ENCODE measurements around the gene FERMT1. TPM values are rescaled to one million over a fixed set of nuclear protein-coding genes. Genes with fewer than 3 reads are reported as not detected.

The FERMT1 gene
- total RNA-seq, 1 experiment from 2014 or later = 0.95 TPM

- ChIA-PET CTCF (no interaction called here), POLR2A (no interaction called here)
- Histone ChIP-seq H3K27ac (ENCODE audit: low read length) (no peak overlapping the region), H3K4me3 (ENCODE audit: low read depth in 2 of 2, low read length in 2 of 2) (no peak overlapping the region), H3K4me1 (ENCODE audit: control insufficient read depth, insufficient read depth, low read length) (peaks cover 6% of the 10 kb centered on the region; the same call in 1 of the 2 replicates), H3K27me3 (ENCODE audit: control insufficient read depth, insufficient read depth, low read length) (0 out of 2 replicates have a peak, but pooled peaks cover 3% of the 10 kb centered on the region), H3K36me3 (ENCODE audit: control insufficient read depth, insufficient read depth, low read length) (no peaks in the 10 kb centered on the region), H3K9me3 (ENCODE audit: control insufficient read depth, insufficient read depth, low read depth, low read length) (no peaks in the 10 kb centered on the region)
- DNase-seq (ENCODE audit: low read depth, low spot score) = no peak
- no peak for ATAC-seq
- TF ChIP-seq, protein P1, sequence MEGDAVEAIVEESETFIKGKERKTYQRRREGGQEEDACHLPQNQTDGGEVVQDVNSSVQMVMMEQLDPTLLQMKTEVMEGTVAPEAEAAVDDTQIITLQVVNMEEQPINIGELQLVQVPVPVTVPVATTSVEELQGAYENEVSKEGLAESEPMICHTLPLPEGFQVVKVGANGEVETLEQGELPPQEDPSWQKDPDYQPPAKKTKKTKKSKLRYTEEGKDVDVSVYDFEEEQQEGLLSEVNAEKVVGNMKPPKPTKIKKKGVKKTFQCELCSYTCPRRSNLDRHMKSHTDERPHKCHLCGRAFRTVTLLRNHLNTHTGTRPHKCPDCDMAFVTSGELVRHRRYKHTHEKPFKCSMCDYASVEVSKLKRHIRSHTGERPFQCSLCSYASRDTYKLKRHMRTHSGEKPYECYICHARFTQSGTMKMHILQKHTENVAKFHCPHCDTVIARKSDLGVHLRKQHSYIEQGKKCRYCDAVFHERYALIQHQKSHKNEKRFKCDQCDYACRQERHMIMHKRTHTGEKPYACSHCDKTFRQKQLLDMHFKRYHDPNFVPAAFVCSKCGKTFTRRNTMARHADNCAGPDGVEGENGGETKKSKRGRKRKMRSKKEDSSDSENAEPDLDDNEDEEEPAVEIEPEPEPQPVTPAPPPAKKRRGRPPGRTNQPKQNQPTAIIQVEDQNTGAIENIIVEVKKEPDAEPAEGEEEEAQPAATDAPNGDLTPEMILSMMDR (IDR thresholded peaks at IDR 0.05) = no peak
- TF ChIP-seq POLR2AphosphoS5 (IDR thresholded peaks at IDR 0.05; ENCODE audit: low read depth, low read length) = no peak
- TF ChIP-seq TCF7L2 (IDR thresholded peaks at IDR 0.05; ENCODE audit: low read depth, low read length) = no peak
- TF ChIP-seq, protein P2, sequence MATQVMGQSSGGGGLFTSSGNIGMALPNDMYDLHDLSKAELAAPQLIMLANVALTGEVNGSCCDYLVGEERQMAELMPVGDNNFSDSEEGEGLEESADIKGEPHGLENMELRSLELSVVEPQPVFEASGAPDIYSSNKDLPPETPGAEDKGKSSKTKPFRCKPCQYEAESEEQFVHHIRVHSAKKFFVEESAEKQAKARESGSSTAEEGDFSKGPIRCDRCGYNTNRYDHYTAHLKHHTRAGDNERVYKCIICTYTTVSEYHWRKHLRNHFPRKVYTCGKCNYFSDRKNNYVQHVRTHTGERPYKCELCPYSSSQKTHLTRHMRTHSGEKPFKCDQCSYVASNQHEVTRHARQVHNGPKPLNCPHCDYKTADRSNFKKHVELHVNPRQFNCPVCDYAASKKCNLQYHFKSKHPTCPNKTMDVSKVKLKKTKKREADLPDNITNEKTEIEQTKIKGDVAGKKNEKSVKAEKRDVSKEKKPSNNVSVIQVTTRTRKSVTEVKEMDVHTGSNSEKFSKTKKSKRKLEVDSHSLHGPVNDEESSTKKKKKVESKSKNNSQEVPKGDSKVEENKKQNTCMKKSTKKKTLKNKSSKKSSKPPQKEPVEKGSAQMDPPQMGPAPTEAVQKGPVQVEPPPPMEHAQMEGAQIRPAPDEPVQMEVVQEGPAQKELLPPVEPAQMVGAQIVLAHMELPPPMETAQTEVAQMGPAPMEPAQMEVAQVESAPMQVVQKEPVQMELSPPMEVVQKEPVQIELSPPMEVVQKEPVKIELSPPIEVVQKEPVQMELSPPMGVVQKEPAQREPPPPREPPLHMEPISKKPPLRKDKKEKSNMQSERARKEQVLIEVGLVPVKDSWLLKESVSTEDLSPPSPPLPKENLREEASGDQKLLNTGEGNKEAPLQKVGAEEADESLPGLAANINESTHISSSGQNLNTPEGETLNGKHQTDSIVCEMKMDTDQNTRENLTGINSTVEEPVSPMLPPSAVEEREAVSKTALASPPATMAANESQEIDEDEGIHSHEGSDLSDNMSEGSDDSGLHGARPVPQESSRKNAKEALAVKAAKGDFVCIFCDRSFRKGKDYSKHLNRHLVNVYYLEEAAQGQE (IDR thresholded peaks at IDR 0.05; ENCODE audit: insufficient read depth in 1 of 2, low read depth in 2 of 2, low read length in 1 of 2) = no peak
- no peak for TF ChIP-seq SIN3A (IDR thresholded peaks at IDR 0.05; ENCODE audit: borderline replicate concordance, insufficient read depth, low read depth, low read length)
- intact Hi-C loops (cut with micrococcal nuclease; ENCODE audit: unreplicated experiment) = no loop called here
- in situ Hi-C loops (cut with HindIII; ENCODE audit: low pct_unique_long_range_greater_than_20kb, low sequenced_read_pairs) = no loop called here
- BruUV-seq (replicated peaks) = no TSS peak
Observed at GRCh38 chr20:6058684-6059295, 64.0 kb downstream of the FERMT1 start.

DNA sequence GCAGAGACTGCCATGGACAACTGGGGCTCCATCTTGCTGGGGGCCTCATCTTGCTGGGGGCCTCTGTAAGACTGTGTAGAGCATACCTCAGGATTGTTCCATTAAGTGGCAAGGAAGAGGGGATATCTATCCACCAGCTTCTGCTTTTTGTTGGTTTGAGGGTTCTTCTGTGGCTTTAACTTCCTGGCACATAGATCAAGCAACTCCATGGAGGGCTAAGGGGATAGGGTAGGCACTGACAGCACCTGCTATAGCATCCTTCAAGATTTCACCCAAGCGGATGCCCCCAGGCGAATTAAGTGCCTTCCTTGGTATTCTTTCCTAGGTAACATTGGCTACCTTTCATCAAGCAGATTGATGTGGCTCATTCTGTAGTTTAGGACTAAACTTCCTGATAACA lies 65.1 kb downstream of the FERMT1 start:
- Histone ChIP-seq H3K9me3 (ENCODE audit: control insufficient read depth, insufficient read depth, low read depth, low read length) (no peaks in the 10 kb centered on the region), H3K4me1 (ENCODE audit: control insufficient read depth, insufficient read depth, low read length) (peaks cover 10% of the 10 kb centered on the region; the same call in 1 of the 2 replicates), H3K27me3 (ENCODE audit: control insufficient read depth, insufficient read depth, low read length) (0 out of 2 replicates have a peak, but pooled peaks cover 3% of the 10 kb centered on the region), H3K36me3 (ENCODE audit: control insufficient read depth, insufficient read depth, low read length) (no peaks in the 10 kb centered on the region), H3K27ac (ENCODE audit: low read length) (no peak overlapping the region), H3K4me3 (ENCODE audit: low read depth in 2 of 2, low read length in 2 of 2) (no peak overlapping the region)
- POLR2A ChIA-PET = no interaction called here
- no TSS peak for BruUV-seq (replicated peaks)
- in situ Hi-C loops (cut with HindIII; ENCODE audit: low pct_unique_long_range_greater_than_20kb, low sequenced_read_pairs) = no loop called here
- TF ChIP-seq, protein P1 (IDR thresholded peaks at IDR 0.05) = no peak
- TF ChIP-seq SIN3A (IDR thresholded peaks at IDR 0.05; ENCODE audit: borderline replicate concordance, insufficient read depth, low read depth, low read length) (no peak), POLR2AphosphoS5 (IDR thresholded peaks at IDR 0.05; ENCODE audit: low read depth, low read length) (no peak), TCF7L2 (IDR thresholded peaks at IDR 0.05; ENCODE audit: low read depth, low read length) (no peak)
- TF ChIP-seq, protein P2 (IDR thresholded peaks at IDR 0.05; ENCODE audit: insufficient read depth in 1 of 2, low read depth in 2 of 2, low read length in 1 of 2) = no peak
- DNase-seq (ENCODE audit: low read depth, low spot score) = no peak
- CTCF ChIA-PET = no interaction called here
- ATAC-seq = no peak
- intact Hi-C loops (cut with micrococcal nuclease; ENCODE audit: unreplicated experiment) = no loop called here
